Ishikawa (cell line): ENCODE results near the gene LRRC58.

ENCODE experiments used
- CEBPB ChIP-seq: IDR thresholded peaks from 2 replicates; pipeline ENCODE4 v1.6.1; 2012
- CREB1 ChIP-seq: IDR thresholded peaks from 2 replicates; pipeline ENCODE4 v1.6.1; 2012; ENCODE audit warnings: low read depth
- EGR1 ChIP-seq: IDR thresholded peaks from 2 replicates; pipeline ENCODE4 v1.6.1; 2012
- EP300 ChIP-seq: IDR thresholded peaks from 2 replicates; pipeline ENCODE4 v1.6.1; 2012; ENCODE audit warnings: borderline replicate concordance
- FOXM1 ChIP-seq: IDR thresholded peaks from 2 replicates; pipeline ENCODE4 v1.6.1; 2012; ENCODE audit warnings: low read depth, borderline replicate concordance
- NFIC ChIP-seq: IDR thresholded peaks from 2 replicates; pipeline ENCODE4 v1.6.1; 2012
- RAD21 ChIP-seq: IDR thresholded peaks from 2 replicates; pipeline ENCODE4 v1.6.1; 2012; ENCODE audit warnings: low read depth
- TAF1 ChIP-seq: IDR thresholded peaks from 2 replicates; pipeline ENCODE4 v1.6.1; 2012; ENCODE audit warnings: low read depth, mild to moderate bottlenecking
- TCF12 ChIP-seq: IDR thresholded peaks from 2 replicates; pipeline ENCODE4 v1.6.1; 2012; ENCODE audit warnings: low read depth
- TEAD4 ChIP-seq: IDR thresholded peaks from 2 replicates; pipeline ENCODE4 v1.6.1; 2012
- YY1 ChIP-seq: IDR thresholded peaks from 2 replicates; pipeline ENCODE4 v1.6.1; 2012; ENCODE audit warnings: low read depth
- ZBTB7A ChIP-seq: IDR thresholded peaks from 2 replicates; pipeline ENCODE4 v1.6.1; 2012; ENCODE audit warnings: low read depth
- TF ChIP-seq, protein P1 (sequence below): IDR thresholded peaks from 2 replicates; pipeline ENCODE4 v1.6.1; 2012
- TF ChIP-seq, protein P2 (sequence below): IDR thresholded peaks from 2 replicates; pipeline ENCODE4 v1.6.1; 2012; ENCODE audit warnings: low read depth, mild to moderate bottlenecking
- TF ChIP-seq, protein P3 (sequence below): IDR thresholded peaks from 2 replicates; pipeline ENCODE4 v1.6.1; 2012

The LRRC58 gene

DNA sequence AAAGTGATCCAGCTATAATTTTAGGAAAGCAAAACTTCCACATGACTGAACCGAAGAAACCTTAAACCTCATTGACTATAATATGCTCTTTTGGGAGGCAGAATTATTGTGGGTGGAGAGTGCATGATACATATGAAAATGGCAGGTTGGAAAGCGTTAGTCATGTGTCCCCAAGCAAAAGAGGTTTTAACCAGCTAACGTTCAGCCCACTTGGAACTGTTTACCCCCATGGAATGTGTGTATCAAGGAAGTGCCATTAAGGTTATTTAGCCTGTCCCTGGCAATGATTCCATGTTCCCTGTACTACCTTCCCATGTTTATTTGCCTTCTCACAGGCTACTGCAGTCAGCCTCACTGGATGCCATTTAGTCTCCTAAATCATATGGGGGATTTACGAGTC lies 44.1 kb upstream of the LRRC58 start:
- TF ChIP-seq RAD21 (no peak), TCF12 (no peak), TAF1 (no peak), ZBTB7A (no peak), NFIC (no peak), EGR1 (no peak), CREB1 (no peak), CEBPB (no peak), FOXM1 (no peak), YY1 (no peak)
- TF ChIP-seq, protein P1, sequence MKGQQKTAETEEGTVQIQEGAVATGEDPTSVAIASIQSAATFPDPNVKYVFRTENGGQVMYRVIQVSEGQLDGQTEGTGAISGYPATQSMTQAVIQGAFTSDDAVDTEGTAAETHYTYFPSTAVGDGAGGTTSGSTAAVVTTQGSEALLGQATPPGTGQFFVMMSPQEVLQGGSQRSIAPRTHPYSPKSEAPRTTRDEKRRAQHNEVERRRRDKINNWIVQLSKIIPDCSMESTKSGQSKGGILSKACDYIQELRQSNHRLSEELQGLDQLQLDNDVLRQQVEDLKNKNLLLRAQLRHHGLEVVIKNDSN: no peak

DNA sequence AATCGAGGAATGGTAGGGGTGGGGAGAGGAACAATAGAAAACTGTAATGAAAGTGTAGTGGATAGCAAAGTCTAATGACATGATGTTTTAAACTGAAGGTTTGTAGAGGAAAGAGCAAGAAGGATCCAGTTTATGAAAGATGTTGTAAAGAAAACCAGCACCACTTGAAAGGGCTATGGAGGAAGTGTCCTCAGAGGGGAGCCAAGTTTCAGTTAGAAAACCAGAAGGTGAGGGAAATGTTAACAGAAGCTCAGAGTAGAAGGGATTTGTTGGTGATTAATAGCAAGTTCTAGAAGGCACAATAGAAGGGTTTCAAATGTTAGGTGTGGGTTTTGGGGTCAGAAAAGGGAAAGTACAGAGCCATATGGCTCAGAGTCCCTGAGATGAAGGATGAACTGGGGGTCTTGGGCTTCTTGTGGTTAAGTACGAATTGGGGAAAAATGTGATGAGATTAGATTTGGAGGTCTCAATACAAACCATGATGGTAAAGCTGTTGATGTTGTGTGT lies 33.8 kb upstream of the LRRC58 start:
- no peak for TF ChIP-seq FOXM1
- no peak for TF ChIP-seq TEAD4
- no peak for TF ChIP-seq EP300
- no peak for TF ChIP-seq TCF12
- no peak for TF ChIP-seq EGR1
- TF ChIP-seq, protein P2, sequence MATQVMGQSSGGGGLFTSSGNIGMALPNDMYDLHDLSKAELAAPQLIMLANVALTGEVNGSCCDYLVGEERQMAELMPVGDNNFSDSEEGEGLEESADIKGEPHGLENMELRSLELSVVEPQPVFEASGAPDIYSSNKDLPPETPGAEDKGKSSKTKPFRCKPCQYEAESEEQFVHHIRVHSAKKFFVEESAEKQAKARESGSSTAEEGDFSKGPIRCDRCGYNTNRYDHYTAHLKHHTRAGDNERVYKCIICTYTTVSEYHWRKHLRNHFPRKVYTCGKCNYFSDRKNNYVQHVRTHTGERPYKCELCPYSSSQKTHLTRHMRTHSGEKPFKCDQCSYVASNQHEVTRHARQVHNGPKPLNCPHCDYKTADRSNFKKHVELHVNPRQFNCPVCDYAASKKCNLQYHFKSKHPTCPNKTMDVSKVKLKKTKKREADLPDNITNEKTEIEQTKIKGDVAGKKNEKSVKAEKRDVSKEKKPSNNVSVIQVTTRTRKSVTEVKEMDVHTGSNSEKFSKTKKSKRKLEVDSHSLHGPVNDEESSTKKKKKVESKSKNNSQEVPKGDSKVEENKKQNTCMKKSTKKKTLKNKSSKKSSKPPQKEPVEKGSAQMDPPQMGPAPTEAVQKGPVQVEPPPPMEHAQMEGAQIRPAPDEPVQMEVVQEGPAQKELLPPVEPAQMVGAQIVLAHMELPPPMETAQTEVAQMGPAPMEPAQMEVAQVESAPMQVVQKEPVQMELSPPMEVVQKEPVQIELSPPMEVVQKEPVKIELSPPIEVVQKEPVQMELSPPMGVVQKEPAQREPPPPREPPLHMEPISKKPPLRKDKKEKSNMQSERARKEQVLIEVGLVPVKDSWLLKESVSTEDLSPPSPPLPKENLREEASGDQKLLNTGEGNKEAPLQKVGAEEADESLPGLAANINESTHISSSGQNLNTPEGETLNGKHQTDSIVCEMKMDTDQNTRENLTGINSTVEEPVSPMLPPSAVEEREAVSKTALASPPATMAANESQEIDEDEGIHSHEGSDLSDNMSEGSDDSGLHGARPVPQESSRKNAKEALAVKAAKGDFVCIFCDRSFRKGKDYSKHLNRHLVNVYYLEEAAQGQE: no peak
- TF ChIP-seq, protein P3, sequence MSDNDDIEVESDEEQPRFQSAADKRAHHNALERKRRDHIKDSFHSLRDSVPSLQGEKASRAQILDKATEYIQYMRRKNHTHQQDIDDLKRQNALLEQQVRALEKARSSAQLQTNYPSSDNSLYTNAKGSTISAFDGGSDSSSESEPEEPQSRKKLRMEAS: no peak

DNA sequence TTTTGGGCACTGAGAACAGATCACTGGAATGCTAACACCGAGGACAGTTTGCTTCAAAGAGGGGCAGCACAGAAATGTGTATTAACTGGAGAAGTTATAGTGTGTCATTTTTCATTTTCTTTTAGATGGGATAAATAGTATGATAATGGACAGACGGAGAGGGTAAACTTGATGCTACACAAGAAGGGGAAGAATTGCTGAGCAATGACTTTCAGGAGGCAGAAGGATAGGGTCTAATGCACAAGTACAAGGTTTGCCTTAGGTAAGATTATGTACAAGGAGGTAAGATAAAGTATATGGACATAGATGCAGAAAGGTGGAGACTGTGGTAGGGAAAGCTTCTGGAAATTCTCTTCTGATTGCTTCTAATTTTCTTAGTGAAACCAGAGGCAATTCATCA lies 32.3 kb upstream of the LRRC58 start:
- TF ChIP-seq EP300 (no peak), ZBTB7A (no peak), FOXM1 (no peak)

DNA sequence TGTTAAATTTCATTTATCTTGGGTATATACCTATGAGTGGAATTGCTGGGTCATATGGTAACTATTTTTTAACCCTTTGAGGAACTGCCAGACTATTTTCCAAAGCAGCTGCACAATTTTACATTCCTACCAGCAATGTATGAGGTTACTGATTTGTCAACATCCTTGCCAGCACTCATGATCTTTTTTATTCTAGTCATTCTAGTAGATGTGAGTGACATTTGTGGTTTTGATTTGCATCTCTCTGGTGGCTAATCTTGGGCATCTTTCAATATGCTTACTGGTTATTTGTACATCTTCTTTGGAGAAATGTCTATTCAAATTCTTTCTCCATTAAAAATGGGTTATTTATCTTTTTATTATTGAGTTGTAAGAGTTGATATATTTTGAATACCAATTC lies 21.3 kb upstream of the LRRC58 start:
- TF ChIP-seq, protein P1: no peak
- TF ChIP-seq NFIC (no peak), TAF1 (no peak), ZBTB7A (no peak), TEAD4 (no peak), YY1 (no peak), CREB1 (no peak)

DNA sequence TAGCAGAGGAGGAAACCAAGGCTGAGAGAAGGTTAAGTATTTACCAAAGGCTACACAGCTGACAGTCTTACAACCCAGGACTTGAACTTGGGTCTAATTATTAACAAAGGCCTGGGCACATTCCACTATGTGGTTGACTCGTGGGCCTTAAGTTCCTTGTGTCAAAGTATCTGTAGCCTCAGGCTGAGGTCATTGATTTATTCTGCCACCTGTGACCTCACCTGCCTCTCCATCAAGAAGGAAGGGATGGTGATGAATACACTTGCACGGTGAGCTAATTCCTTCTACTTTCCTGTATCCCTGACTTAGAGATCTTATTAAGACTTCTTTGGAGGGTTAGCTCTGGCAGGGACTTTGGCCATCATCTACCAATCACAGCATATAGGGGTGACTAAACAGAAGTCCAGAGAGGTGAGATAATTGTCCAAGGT lies 19.9 kb upstream of the LRRC58 start:
- TF ChIP-seq TEAD4 (no peak), EP300 (no peak), YY1 (no peak), TCF12 (no peak), TAF1 (no peak), EGR1 (no peak), ZBTB7A (no peak), RAD21 (no peak), NFIC (no peak), CREB1 (no peak), CEBPB (no peak)
- TF ChIP-seq, protein P2: no peak
- TF ChIP-seq, protein P3: no peak
- TF ChIP-seq, protein P1: no peak

DNA sequence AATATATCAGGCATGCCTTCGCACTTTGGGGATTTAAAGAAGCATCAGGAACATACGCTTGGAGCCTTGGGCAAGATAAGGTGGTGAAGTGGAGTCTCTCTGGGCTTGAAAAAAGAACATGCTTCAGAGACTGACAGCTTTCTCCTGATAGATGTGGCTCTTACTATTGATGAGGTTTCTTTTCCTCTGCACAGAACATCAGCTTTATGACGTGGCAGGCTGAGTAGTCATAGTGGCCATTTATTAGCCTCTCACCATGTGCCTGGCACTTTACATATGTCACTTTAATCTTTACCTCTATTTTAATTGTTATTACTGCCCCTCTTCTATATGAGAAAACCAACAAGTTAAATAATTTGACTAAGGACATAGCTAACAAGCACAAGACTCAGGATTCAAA lies 19.0 kb upstream of the LRRC58 start:
- TF ChIP-seq, protein P2: no peak
- TF ChIP-seq RAD21: no peak
- no peak for TF ChIP-seq TCF12
- no peak for TF ChIP-seq TAF1
- TF ChIP-seq ZBTB7A: no peak
- no peak for TF ChIP-seq EP300
